Panc1 (cell line): ENCODE measurements around the gene RABGAP1.

Source experiments
- POLR2AphosphoS5 ChIP-seq: IDR thresholded peaks from 2 replicates; pipeline ENCODE4 v1.6.1; 2012; ENCODE audit warnings: mild to moderate bottlenecking, low read depth, low read length, moderate library complexity
- REST ChIP-seq, 2 experiments: IDR thresholded peaks; 2 replicates each; pipeline ENCODE4 v1.6.1; 2011 to 2012; ENCODE audit warnings: low read depth in 2 of 2, control low read depth in 1 of 2, low read length in 1 of 2, mild to moderate bottlenecking in 1 of 2, moderate library complexity in 1 of 2; ENCODE audit not compliant: insufficient read depth in 1 of 2
- SIN3A ChIP-seq: IDR thresholded peaks from 2 replicates; pipeline ENCODE4 v1.6.1; 2012; ENCODE audit warnings: low read depth, mild to moderate bottlenecking, low read length, moderate library complexity, borderline replicate concordance; ENCODE audit not compliant: insufficient read depth
- TCF7L2 ChIP-seq: IDR thresholded peaks from 2 replicates; pipeline ENCODE4 v1.6.1; 2011; ENCODE audit warnings: mild to moderate bottlenecking, low read depth, low read length, inconsistent platforms
- TF ChIP-seq, protein P1 (sequence below): fragments of 450-650 bp; IDR thresholded peaks from 2 replicates; pipeline ENCODE4 v1.5.1; 2017; ENCODE audit warnings: mild to moderate bottlenecking

- TF ChIP-seq, protein P1, sequence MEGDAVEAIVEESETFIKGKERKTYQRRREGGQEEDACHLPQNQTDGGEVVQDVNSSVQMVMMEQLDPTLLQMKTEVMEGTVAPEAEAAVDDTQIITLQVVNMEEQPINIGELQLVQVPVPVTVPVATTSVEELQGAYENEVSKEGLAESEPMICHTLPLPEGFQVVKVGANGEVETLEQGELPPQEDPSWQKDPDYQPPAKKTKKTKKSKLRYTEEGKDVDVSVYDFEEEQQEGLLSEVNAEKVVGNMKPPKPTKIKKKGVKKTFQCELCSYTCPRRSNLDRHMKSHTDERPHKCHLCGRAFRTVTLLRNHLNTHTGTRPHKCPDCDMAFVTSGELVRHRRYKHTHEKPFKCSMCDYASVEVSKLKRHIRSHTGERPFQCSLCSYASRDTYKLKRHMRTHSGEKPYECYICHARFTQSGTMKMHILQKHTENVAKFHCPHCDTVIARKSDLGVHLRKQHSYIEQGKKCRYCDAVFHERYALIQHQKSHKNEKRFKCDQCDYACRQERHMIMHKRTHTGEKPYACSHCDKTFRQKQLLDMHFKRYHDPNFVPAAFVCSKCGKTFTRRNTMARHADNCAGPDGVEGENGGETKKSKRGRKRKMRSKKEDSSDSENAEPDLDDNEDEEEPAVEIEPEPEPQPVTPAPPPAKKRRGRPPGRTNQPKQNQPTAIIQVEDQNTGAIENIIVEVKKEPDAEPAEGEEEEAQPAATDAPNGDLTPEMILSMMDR: no peak
- TF ChIP-seq REST (IDR thresholded peaks at IDR 0.05; ENCODE audit: insufficient read depth in 1 of 2, low read depth in 2 of 2, low read length in 1 of 2) (no peak), SIN3A (no peak), POLR2AphosphoS5 (no peak), TCF7L2 (no peak)
Measured at GRCh38 chr9:122998448-122998847, 57.6 kb downstream of the RABGAP1 start.
